LoVo (cell line): Measurements from ENCODE around the gene ZFPL1.

Experiments used
- DNase-seq: peaks from one replicate; pipeline ENCODE4 v3.0.0-alpha.2; 2016; ENCODE audit warnings: low spot score

Gene ZFPL1

GRCh38 chr11:65059959-65060824, 23.8 kb upstream of the ZFPL1 start:
- no peak for DNase-seq

- no peak for DNase-seq
These were observed 23.1 kb upstream of the ZFPL1 start for GRCh38 chr11:65060913-65061408.

DNA sequence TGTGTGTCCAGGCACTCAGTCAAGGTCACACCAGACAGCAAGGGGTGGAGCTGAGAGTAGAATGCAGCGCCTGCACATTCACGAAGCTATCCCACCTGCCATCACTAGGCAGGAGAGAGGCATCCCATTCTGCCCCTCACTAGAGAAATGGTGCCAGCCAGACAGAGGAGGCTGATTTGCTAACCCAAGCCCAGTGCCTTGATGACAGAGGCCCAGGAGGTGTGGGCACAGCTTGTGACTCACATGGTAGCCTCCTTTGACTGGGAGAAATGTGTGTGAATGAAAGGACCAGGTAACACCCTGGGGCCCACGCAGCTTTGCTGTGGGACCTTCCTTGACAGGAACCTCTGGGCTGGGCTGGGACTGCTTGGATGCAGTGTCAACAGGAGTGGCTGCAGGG, 20.5 kb upstream of the ZFPL1 start:
- DNase-seq: no peak

DNA sequence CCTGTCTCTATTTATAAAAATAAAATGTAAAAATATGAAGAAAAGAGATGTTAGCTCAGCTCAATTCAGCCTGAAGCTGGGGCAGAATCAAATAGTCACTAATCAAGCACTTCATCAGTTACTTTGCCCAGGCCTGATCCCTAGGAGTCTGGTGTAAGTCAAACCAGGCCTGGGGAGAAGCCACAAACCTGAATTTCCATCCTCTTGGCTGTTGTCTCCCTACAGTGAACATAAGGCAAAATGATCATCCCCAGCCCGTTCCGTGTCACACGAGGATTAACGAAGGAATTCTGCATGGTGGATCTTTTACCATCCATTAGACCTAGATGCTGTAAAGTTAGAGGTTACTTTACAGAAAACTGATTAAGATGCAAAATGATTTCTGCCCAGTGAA, 19.2 kb upstream of the ZFPL1 start:
- no peak for DNase-seq

DNA sequence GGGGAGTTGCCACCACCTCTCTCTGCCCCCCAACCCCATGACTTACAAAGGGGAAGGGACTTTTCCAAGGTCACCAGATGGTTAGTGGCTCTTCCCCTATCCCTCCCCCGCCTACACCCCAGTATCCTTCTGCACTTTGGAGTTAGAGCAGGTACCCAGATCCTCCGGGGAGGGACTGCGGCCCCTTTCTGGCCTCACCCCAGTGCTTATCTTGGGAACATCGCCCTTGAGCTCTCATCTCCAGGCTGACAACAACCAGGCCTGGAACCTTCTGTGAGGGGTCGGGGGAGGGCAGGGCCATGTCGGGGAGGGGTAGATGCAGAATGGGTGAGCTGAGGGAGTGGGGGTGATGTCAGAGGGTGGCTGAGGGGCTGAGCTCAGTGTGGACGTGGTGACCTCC, 18.2 kb upstream of the ZFPL1 start:
- DNase-seq: no peak

GRCh38 chr11:65066315-65066714, 17.7 kb upstream of the ZFPL1 start:
- DNase-seq: no peak

DNA sequence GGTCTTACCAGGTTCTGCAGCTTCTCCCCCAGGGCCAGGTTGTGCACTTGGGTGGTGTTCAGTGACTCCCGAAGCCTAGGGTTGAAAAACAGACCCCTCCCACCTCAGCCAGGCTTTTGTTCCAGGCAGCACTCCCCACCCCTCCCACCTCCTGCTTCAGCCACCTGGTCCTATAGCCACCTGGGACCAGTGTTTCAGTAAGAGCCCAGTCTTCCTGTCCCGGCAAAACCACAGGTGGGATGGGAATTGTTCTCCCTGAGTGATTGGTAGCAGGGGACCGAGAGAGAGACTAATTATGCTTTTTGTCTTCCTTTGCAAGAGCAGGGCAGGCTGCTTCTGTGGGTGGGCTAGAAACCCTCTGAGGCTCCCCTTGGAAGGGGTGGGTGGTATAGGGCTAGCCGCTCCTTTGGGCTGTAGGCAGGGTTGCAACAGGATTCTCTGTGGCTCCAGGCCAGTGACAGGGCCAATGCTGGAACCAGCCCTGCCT, 17.2 kb upstream of the ZFPL1 start:
- DNase-seq: no peak

DNA sequence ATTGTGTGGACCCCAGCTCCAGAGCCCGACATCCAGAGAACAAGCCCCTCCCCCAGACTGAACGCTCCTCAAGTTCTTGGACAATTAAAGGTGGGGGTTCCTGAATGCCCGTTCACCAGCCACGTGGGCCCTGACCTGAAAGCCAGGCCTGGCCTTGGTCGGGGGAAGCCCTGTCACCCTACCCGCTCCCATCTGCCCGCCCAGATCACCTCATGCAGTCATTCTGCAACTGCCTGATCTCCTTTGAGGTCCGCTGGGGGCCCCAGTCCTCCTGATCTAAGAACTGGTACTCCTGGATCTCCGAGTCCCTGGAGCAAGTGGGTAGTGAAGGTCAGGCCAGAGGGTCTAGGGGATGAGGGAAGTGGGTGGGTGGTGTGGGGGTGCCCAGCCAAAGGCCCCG, 16.6 kb upstream of the ZFPL1 start:
- no peak for DNase-seq

- no peak for DNase-seq
These were observed 14.8 kb upstream of the ZFPL1 start for GRCh38 chr11:65069217-65069616.

- DNase-seq: no peak
These were observed 12.0 kb upstream of the ZFPL1 start for GRCh38 chr11:65071907-65072630.

DNA sequence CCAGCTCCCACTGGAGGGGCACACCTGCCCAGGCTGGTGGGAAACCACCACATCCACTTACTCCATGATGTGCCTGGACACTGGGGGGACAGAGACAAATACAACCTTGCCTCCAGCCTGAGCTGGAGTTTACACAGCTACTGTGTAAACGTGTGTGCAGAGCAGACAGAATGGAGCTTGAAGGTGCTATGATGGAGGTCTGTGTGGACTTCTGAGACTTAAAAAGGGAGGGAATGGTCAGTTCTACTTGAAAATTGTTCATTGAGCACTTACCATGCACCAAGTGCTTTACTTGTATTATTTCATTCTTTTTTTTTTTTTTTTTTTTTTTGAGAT, 11.4 kb upstream of the ZFPL1 start:
- no peak for DNase-seq

DNA sequence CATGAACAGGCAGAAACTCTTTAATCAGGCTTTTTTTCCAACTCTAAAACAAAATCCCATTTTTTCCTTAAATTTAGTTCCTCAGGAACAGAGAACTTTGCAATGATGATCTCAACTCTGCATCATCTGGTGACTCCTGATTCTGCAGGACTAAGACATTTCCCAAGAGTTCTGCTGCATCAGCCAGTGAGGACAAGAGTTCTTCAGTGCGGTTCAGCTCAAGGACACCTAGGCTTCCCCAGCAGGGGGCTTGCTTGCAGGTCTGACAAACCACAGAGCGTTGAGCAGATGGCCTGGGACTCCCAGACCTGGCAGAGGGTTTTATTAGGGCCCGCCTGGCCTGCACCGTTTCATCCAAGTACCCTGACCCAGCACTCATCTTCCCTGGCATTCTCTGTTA, 6.6 kb upstream of the ZFPL1 start:
- DNase-seq: no peak

DNA sequence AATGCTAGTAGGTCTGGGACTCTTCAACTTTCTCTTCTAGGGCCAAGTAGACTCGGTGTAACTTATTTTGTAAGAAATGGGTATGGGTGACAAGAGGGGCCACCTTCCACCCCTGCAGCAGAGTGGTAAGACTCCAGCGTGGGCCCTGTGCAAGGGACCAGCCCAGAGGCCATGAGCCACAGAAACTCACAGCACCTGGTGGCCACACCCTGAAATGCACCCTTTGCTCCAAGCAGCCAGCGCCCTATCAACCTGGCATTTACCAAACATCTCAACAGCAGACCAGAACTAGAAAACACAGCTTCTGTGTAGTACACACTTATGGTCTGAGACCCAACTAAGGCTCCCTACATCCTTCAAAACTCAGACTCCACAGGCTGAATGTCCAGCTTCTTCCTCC, 5.9 kb upstream of the ZFPL1 start:
- DNase-seq: peak; percentile 43

GRCh38 chr11:65078786-65079342, 5.2 kb upstream of the ZFPL1 start:
- DNase-seq: no peak

DNA sequence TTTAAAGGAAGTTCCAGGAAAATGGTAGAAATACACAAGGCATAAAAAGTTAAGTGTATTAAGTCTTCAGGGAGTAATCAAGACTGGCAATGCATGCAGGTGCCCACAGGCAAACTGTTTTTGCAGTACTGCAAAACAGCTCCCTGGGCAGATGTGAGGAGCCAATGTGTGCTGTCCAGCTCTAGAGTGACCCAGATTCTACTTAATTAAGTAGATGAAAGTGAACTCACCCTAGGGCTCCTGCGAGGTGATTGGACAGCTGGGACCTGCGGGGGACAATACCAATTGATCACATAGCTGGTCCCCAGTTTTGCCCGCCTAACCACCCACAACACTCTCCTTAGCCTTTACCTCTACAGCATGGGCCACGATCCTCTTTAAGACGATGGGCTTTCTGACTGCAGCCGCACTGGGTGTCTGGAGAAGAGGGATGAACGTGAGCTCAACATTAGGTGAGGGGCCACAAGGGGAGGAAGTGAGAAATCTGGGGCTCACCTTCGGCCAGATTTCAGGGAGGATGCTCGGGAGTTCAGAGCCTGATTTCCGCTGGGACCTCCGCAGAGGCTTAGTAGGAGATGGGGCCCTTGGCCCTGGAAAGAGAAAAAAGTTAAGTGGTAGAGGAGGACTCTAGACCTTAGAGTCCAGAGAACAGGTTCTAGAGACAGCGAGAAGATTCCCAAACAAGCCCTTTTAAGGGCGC, 738 bp upstream of the ZFPL1 start:
- DNase-seq: no peak

DNA sequence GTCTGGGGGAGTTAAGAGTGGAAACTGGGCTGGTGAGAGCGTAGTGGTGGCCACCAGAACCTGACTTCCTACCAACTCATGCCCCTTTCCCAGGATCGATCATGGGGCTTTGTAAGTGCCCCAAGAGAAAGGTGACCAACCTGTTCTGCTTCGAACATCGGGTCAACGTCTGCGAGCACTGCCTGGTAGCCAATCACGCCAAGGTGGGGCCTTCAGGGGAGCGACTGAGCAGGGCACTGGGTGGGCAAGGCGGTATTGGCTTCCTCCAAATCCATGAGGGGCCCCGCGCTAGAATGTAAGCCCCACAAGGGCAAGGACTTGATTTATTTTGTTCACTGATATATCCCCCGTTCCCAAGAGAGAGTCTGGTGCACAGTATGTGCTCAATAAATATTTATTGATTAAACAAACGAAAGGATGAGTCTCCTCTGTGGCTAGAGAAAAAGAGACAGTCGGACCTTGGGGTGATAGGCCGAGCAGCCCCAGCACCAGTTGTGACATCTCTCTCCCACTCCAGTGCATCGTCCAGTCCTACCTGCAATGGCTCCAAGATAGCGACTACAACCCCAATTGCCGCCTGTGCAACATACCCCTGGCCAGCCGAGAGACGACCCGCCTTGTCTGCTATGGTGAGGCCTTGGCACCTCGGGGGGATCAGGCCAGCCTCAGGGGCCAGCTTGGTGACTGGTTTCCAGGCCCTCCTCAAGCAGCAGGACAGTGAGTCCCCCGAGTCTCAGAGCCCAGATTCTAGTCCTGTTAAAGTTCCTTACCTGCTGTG, 765 bp downstream of the ZFPL1 start:
- DNase-seq: no peak

GRCh38 chr11:65085446-65085845, 1.4 kb downstream of the ZFPL1 start:
- DNase-seq: no peak

DNA sequence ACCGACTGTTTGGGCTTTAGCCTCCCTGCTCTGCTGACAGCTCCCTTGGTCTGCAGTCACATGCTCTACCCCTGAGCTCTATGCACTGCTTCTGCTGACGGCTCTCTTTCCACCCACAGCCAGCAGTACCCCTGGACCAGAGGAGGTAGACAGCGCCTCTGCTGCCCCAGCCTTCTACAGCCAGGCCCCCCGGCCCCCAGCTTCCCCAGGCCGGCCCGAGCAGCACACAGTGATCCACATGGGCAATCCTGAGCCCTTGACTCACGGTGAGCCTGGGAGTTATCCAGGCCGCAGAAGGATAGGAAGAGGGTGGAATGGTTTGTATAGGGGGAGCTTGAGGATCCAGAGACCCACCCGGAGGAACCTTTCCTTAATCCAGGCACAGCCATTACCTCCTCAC, 2.8 kb downstream of the ZFPL1 start:
- no peak for DNase-seq

DNA sequence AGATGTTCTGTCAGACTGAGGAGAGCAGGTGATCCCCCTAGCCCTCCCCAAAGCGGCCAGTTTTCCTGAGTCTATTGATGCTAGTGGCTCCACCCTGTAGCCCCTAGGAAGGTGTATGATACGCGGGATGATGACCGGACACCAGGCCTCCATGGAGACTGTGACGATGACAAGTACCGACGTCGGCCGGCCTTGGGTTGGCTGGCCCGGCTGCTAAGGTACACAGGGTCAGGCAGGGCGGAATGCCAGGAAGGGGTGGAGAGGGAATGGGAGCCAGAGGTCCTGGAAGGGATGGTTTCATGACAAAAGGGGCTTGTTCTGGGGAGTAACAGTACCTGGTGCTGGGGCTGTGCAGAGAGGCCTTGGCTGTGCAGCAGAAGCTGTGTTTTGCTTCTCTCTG, 3.2 kb downstream of the ZFPL1 start:
- DNase-seq: no peak

GRCh38 chr11:65087827-65088226, 3.8 kb downstream of the ZFPL1 start:
- no peak for DNase-seq

DNA sequence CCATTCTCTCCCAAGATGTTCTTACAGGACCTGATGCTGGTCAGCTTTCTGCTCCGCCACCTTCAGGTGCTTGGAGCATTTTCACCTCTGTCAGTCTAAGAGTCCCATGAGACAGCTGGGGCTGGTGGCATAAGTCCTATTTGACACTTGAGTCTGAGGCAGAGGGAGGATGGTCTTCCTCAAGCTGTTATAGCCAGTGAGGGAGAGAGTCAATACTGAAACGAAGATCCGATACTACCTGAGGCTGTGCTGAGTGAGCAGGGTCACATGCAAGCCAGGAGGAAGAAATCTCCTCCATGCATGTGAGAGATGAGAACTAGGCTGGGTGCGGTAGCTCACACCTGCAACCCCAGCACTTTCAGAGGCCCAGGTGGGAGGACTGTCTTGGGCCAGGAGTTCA, 5.6 kb downstream of the ZFPL1 start:
- no peak for DNase-seq

GRCh38 chr11:65090628-65091027, 6.6 kb downstream of the ZFPL1 start:
- no peak for DNase-seq
